OCI-LY3 (cell line): ENCODE results near the gene PTDSS2.
A peak's percentile ranks its signal among the peaks of the same experiment; 100 is the strongest.

Experiments used
- H2AFZ ChIP-seq: fragments of 200-600, 300-600 bp; shearing (Covaris generic); 2 replicates; pipeline ENCODE4 v1.6.0; 2014; ENCODE audit warnings: antibody characterized with exemption, low read depth, low read length
- H3K27ac ChIP-seq: fragments of 200-600, 300-600 bp; sonication (generic); 2 replicates; pipeline ENCODE4 v1.5.1; 2014; ENCODE audit warnings: mild to moderate bottlenecking, low read length, moderate library complexity, mixed read lengths
- H3K27me3 ChIP-seq: fragments of 200-600, 300-600 bp; sonication (generic); 2 replicates; pipeline ENCODE4 v1.6.1; 2014; ENCODE audit warnings: low read depth, low read length, mixed read lengths
- H3K36me3 ChIP-seq: fragments of 200-600, 300-600 bp; sonication (generic); replicated peaks from 2 replicates; pipeline ENCODE3; 2014; ENCODE audit warnings: low read depth, low read length, mixed read lengths
- H3K4me1 ChIP-seq: fragments of 300-600, 200-600 bp; sonication (generic); 2 replicates; pipeline ENCODE4 v1.6.1; 2014; ENCODE audit warnings: low read length, mixed read lengths
- H3K4me2 ChIP-seq: fragments of 200-600, 300-600 bp; sonication (generic); 2 replicates; pipeline ENCODE4 v1.6.1; 2014; ENCODE audit warnings: low read length, mixed read lengths
- H3K4me3 ChIP-seq: fragments of 300-600, 200-600 bp; sonication (generic); 2 replicates; pipeline ENCODE4 v1.5.1; 2014; ENCODE audit warnings: antibody characterized with exemption, mild to moderate bottlenecking, low read length, moderate library complexity
- H3K79me2 ChIP-seq: fragments of 300-600, 200-600 bp; shearing (Covaris generic); 2 replicates; pipeline ENCODE4 v1.6.1; 2014; ENCODE audit warnings: mild to moderate bottlenecking, low read length, mixed read lengths
- H3K9ac ChIP-seq: fragments of 300-600, 200-600 bp; shearing (Covaris generic); 2 replicates; pipeline ENCODE4 v1.6.0; 2014; ENCODE audit warnings: mild to moderate bottlenecking, low read length, moderate library complexity
- H3K9me3 ChIP-seq: fragments of 200-600, 300-600 bp; shearing (Covaris generic); 2 replicates; pipeline ENCODE4 v1.6.1; 2014; ENCODE audit warnings: low read length, mixed read lengths; ENCODE audit not compliant: insufficient read depth
- H4K20me1 ChIP-seq: fragments of 200-600, 300-600 bp; sonication (generic); 2 replicates; pipeline ENCODE4 v1.6.1; 2016; ENCODE audit warnings: low read length, mixed read lengths; ENCODE audit not compliant: insufficient read depth
- EZH2phosphoT487 ChIP-seq: fragments of 200-600 bp; shearing (Covaris generic); IDR thresholded peaks from 2 replicates; pipeline ENCODE4 v1.6.1; 2018; ENCODE audit warnings: antibody characterized with exemption, mixed run types, low read depth
- TF ChIP-seq, protein P1 (sequence below): fragments of 200-600, 300-600 bp; sonication (generic); IDR thresholded peaks from 2 replicates; pipeline ENCODE4 v1.5.1; 2014; ENCODE audit warnings: antibody characterized with exemption, low read length, low read depth

PTDSS2 gene

GRCh38 chr11:406796-407650 is 43.1 kb upstream of the PTDSS2 start:
- no peaks in the 10 kb centered on the region for H3K9me3 ChIP-seq
- H3K27me3 ChIP-seq, result no peaks in the 10 kb centered on the region
- no peaks in the 10 kb centered on the region for H3K4me1 ChIP-seq
- H3K9ac ChIP-seq, result peak overlapping the region; percentile 57
- peak overlapping the region; percentile 91 for H3K4me3 ChIP-seq
- no peak overlapping the region; the same call in 1 of the 2 replicates for H2AFZ ChIP-seq
- no peaks in the 10 kb centered on the region for H4K20me1 ChIP-seq
- no peaks in the 10 kb centered on the region for H3K79me2 ChIP-seq
- H3K27ac ChIP-seq, result peak overlapping the region; percentile 8; the same call in 1 of the 2 replicates
- TF ChIP-seq, protein P1, sequence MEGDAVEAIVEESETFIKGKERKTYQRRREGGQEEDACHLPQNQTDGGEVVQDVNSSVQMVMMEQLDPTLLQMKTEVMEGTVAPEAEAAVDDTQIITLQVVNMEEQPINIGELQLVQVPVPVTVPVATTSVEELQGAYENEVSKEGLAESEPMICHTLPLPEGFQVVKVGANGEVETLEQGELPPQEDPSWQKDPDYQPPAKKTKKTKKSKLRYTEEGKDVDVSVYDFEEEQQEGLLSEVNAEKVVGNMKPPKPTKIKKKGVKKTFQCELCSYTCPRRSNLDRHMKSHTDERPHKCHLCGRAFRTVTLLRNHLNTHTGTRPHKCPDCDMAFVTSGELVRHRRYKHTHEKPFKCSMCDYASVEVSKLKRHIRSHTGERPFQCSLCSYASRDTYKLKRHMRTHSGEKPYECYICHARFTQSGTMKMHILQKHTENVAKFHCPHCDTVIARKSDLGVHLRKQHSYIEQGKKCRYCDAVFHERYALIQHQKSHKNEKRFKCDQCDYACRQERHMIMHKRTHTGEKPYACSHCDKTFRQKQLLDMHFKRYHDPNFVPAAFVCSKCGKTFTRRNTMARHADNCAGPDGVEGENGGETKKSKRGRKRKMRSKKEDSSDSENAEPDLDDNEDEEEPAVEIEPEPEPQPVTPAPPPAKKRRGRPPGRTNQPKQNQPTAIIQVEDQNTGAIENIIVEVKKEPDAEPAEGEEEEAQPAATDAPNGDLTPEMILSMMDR, result peak; percentile 23
- no peak for TF ChIP-seq EZH2phosphoT487
- H3K4me2 ChIP-seq, result peak overlapping the region; percentile 99
- no peaks in the 10 kb centered on the region for H3K36me3 ChIP-seq

- Histone ChIP-seq H3K4me3 (no peak overlapping the region), H3K9ac (no peak overlapping the region), H3K4me2 (no peak overlapping the region), H3K27ac (no peak overlapping the region), H2AFZ (no peak overlapping the region), H3K9me3 (no peaks in the 10 kb centered on the region), H3K27me3 (no peaks in the 10 kb centered on the region), H4K20me1 (no peaks in the 10 kb centered on the region), H3K4me1 (no peaks in the 10 kb centered on the region), H3K36me3 (no peaks in the 10 kb centered on the region), H3K79me2 (no peaks in the 10 kb centered on the region)
- no peak for TF ChIP-seq EZH2phosphoT487
- TF ChIP-seq, protein P1, result no peak
Observed at GRCh38 chr11:407651-408123, 42.4 kb upstream of the PTDSS2 start.

GRCh38 chr11:408154-409007 is 41.7 kb upstream of the PTDSS2 start:
- Histone ChIP-seq H2AFZ (no peak overlapping the region), H3K9ac (no peak overlapping the region), H3K4me1 (no peaks in the 10 kb centered on the region), H3K4me3 (no peak overlapping the region), H3K9me3 (no peaks in the 10 kb centered on the region), H4K20me1 (no peaks in the 10 kb centered on the region), H3K36me3 (no peaks in the 10 kb centered on the region), H3K79me2 (no peaks in the 10 kb centered on the region), H3K27me3 (no peaks in the 10 kb centered on the region), H3K27ac (no peak overlapping the region), H3K4me2 (no peak overlapping the region)
- no peak for TF ChIP-seq EZH2phosphoT487
- TF ChIP-seq, protein P1, result no peak
